ENCODE data around the gene INTS3.
"Not testable (repeated sequence)": the region's sequence is repeated elsewhere in the genome, so short reads cannot be mapped to it uniquely, and the experiment has no call there.

The INTS3 gene

GRCh38 chr1:153776845-153777370 lies 49.1 kb downstream of the INTS3 start:
- DNase-seq (ENCODE audit: low read depth in 1 of 2, low spot score in 1 of 2): no peak

- DNase-seq (ENCODE audit: low read depth in 1 of 2, low spot score in 1 of 2): no peak
Observed at GRCh38 chr1:153777648-153778047, 49.8 kb downstream of the INTS3 start.

- no peak for DNase-seq (ENCODE audit: low read depth in 1 of 2, low spot score in 1 of 2)
Observed at GRCh38 chr1:153778051-153778823, 50.4 kb downstream of the INTS3 start.

GRCh38 chr1:153778824-153779519 lies 51.1 kb downstream of the INTS3 start:
- DNase-seq (ENCODE audit: low read depth in 1 of 2, low spot score in 1 of 2): no peak

GRCh38 chr1:153779781-153780541 lies 52.1 kb downstream of the INTS3 start:
- no peak for DNase-seq (ENCODE audit: low read depth in 1 of 2, low spot score in 1 of 2)

- no peak for DNase-seq (ENCODE audit: low read depth in 1 of 2, low spot score in 1 of 2)
Observed at GRCh38 chr1:153780551-153780950, 52.7 kb downstream of the INTS3 start.

- not testable (repeated sequence) for DNase-seq (ENCODE audit: low read depth in 1 of 2, low spot score in 1 of 2)
Observed at GRCh38 chr1:153782648-153783047, 54.8 kb downstream of the INTS3 start.

- peak; percentile 85 to 89 for DNase-seq (ENCODE audit: low read depth in 1 of 2, low spot score in 1 of 2)
Observed at GRCh38 chr1:153783233-153784190, 55.7 kb downstream of the INTS3 start.

- DNase-seq (ENCODE audit: low read depth in 1 of 2, low spot score in 1 of 2): no peak
Observed at GRCh38 chr1:153786038-153786790, 58.4 kb downstream of the INTS3 start.

GRCh38 chr1:153789478-153790034 lies 61.7 kb downstream of the INTS3 start:
- no peak for DNase-seq (ENCODE audit: low read depth in 1 of 2, low spot score in 1 of 2)

GRCh38 chr1:153790313-153790965 lies 62.6 kb downstream of the INTS3 start:
- DNase-seq (ENCODE audit: low read depth in 1 of 2, low spot score in 1 of 2): no peak

GRCh38 chr1:153790966-153791647 lies 63.3 kb downstream of the INTS3 start:
- DNase-seq (ENCODE audit: low read depth in 1 of 2, low spot score in 1 of 2): no peak

GRCh38 chr1:153791648-153792253 lies 63.9 kb downstream of the INTS3 start:
- no peak for DNase-seq (ENCODE audit: low read depth in 1 of 2, low spot score in 1 of 2)

- no peak for DNase-seq (ENCODE audit: low read depth in 1 of 2, low spot score in 1 of 2)
Observed at GRCh38 chr1:153792631-153793041, 64.8 kb downstream of the INTS3 start.

- no peak for DNase-seq (ENCODE audit: low read depth in 1 of 2, low spot score in 1 of 2)
Observed at GRCh38 chr1:153793261-153793972, 65.6 kb downstream of the INTS3 start.

GRCh38 chr1:153793973-153794615 lies 66.2 kb downstream of the INTS3 start:
- no peak for DNase-seq (ENCODE audit: low read depth in 1 of 2, low spot score in 1 of 2)

All from stimulated activated CD4-positive, alpha-beta T cell treated with anti-CD3 and anti-CD28 coated beads, Interleukin-15, amount 100 ng/mL, for 1 hour (primary cell).